Stimulated activated naive CD8-positive, alpha-beta T cell treated with anti-CD3 and anti-CD28 coated beads, Interleukin-15, amount 100 ng/mL, for 72 hours (primary cell): ENCODE results near the gene CAPN5.

Source experiments
- ATAC-seq: fragments of 150-1000 bp; cut with Tn5 transposase; 2 replicates; pipeline ENCODE4 v1.10.0; 2021; ENCODE audit warnings: mild to moderate bottlenecking, moderate library complexity
- DNase-seq, 2 donors: peaks; one replicate each; pipeline ENCODE4 v3.0.0; 2021 to 2022
- H3K27ac Mint-ChIP-seq, 2 donors: one replicate each; pipeline ENCODE4 v1.8.0; 2022; ENCODE audit warnings: mild to moderate bottlenecking in 2 of 2, mixed read lengths in 2 of 2, moderate library complexity in 2 of 2
- H3K27me3 Mint-ChIP-seq: one replicate; pipeline ENCODE4 v1.8.0; 2022; ENCODE audit warnings: mixed read lengths
- H3K4me1 Mint-ChIP-seq: one replicate; pipeline ENCODE4 v1.8.0; 2022; ENCODE audit warnings: mild to moderate bottlenecking, mixed read lengths
- H3K4me3 Mint-ChIP-seq, 2 donors: one replicate each; pipeline ENCODE4 v1.8.0; 2022; ENCODE audit warnings: mild to moderate bottlenecking in 2 of 2, mixed read lengths in 2 of 2, moderate library complexity in 1 of 2
- H3K9me3 Mint-ChIP-seq, 2 donors: one replicate each; pipeline ENCODE4 v1.8.0; 2022; ENCODE audit warnings: mixed read lengths in 2 of 2

CAPN5 gene

GRCh38 chr11:77081381-77081851 lies 14.6 kb downstream of the CAPN5 start:
- no peak overlapping the region for H3K4me3 Mint-ChIP-seq
- H3K4me1 Mint-ChIP-seq: peaks cover 47% of the 10 kb centered on the region
- H3K9me3 Mint-ChIP-seq: peaks cover 8 to 12% of the 10 kb centered on the region in 2 donors
- ATAC-seq: no peak
- no peak for DNase-seq
- H3K27me3 Mint-ChIP-seq: no peaks in the 10 kb centered on the region
- H3K27ac Mint-ChIP-seq: peak overlapping the region in 1 of 2 donors; percentile 88

GRCh38 chr11:77081976-77082836 lies 15.4 kb downstream of the CAPN5 start:
- H3K4me3 Mint-ChIP-seq: peak overlapping the region; percentile 85 to 92
- ATAC-seq: peak; percentile 38

GRCh38 chr11:77082838-77083565 lies 16.2 kb downstream of the CAPN5 start:
- peak overlapping the region; percentile 85 to 92 for H3K4me3 Mint-ChIP-seq
- peaks cover 53% of the 10 kb centered on the region for H3K4me1 Mint-ChIP-seq
- H3K27ac Mint-ChIP-seq: peak overlapping the region; percentile 98 to 99
- H3K27me3 Mint-ChIP-seq: no peaks in the 10 kb centered on the region
- ATAC-seq (peak; percentile 91), DNase-seq (peak; percentile 50 to 71)
- peaks cover 8 to 12% of the 10 kb centered on the region in 2 donors for H3K9me3 Mint-ChIP-seq

More at GRCh38 chr11:77081976-77082836, 15.4 kb downstream of the CAPN5 start:
- H3K27me3 Mint-ChIP-seq: no peaks in the 10 kb centered on the region
- no peak for DNase-seq
- H3K4me1 Mint-ChIP-seq: peaks cover 53% of the 10 kb centered on the region
- peaks cover 8 to 12% of the 10 kb centered on the region in 2 donors for H3K9me3 Mint-ChIP-seq
- peak overlapping the region; percentile 98 to 99 for H3K27ac Mint-ChIP-seq

GRCh38 chr11:77083566-77084245 lies 16.9 kb downstream of the CAPN5 start:
- H3K27me3 Mint-ChIP-seq: no peaks in the 10 kb centered on the region
- peak overlapping the region in 1 of 2 donors; percentile 41 for H3K4me3 Mint-ChIP-seq
- H3K9me3 Mint-ChIP-seq: peaks cover 3 to 5% of the 10 kb centered on the region in 2 donors
- peaks cover 53% of the 10 kb centered on the region for H3K4me1 Mint-ChIP-seq
- ATAC-seq (no peak), DNase-seq (no peak)
- peak overlapping the region; percentile 98 to 99 for H3K27ac Mint-ChIP-seq

- Mint-ChIP-seq H3K9me3 (no peaks in the 10 kb centered on the region), H3K4me1 (peaks cover 52% of the 10 kb centered on the region), H3K4me3 (no peak overlapping the region), H3K27me3 (no peaks in the 10 kb centered on the region), H3K27ac (peak overlapping the region in 1 of 2 donors; percentile 98)
- DNase-seq: no peak
- no peak for ATAC-seq
These were observed 17.9 kb downstream of the CAPN5 start for GRCh38 chr11:77084581-77085191.

- no peaks in the 10 kb centered on the region for H3K27me3 Mint-ChIP-seq
- no peaks in the 10 kb centered on the region for H3K9me3 Mint-ChIP-seq
- ATAC-seq (no peak), DNase-seq (no peak)
- H3K27ac Mint-ChIP-seq: peak overlapping the region in 1 of 2 donors; percentile 53
- H3K4me1 Mint-ChIP-seq: peaks cover 46% of the 10 kb centered on the region
- H3K4me3 Mint-ChIP-seq: no peak overlapping the region
These were observed 18.9 kb downstream of the CAPN5 start for GRCh38 chr11:77085652-77086051.

- DNase-seq: no peak
- Mint-ChIP-seq H3K9me3 (no peaks in the 10 kb centered on the region), H3K4me1 (peaks cover 43% of the 10 kb centered on the region), H3K27me3 (no peaks in the 10 kb centered on the region), H3K27ac (peak overlapping the region in 1 of 2 donors; percentile 54), H3K4me3 (no peak overlapping the region)
- ATAC-seq: no peak
These were observed 20.0 kb downstream of the CAPN5 start for GRCh38 chr11:77086521-77087472.

GRCh38 chr11:77087723-77088225 lies 21.0 kb downstream of the CAPN5 start:
- Mint-ChIP-seq H3K4me3 (no peak overlapping the region), H3K27ac (no peak overlapping the region), H3K9me3 (no peaks in the 10 kb centered on the region), H3K4me1 (peaks cover 33% of the 10 kb centered on the region), H3K27me3 (no peaks in the 10 kb centered on the region)
- DNase-seq: no peak
- ATAC-seq: no peak

GRCh38 chr11:77088236-77089003 lies 21.6 kb downstream of the CAPN5 start:
- Mint-ChIP-seq H3K27ac (peak overlapping the region in 1 of 2 donors; percentile 58), H3K4me1 (peaks cover 27% of the 10 kb centered on the region), H3K27me3 (no peaks in the 10 kb centered on the region), H3K9me3 (no peaks in the 10 kb centered on the region), H3K4me3 (no peak overlapping the region)
- DNase-seq (no peak), ATAC-seq (no peak)

- H3K4me1 Mint-ChIP-seq: peaks cover 20% of the 10 kb centered on the region
- DNase-seq (no peak), ATAC-seq (no peak)
- H3K27me3 Mint-ChIP-seq: no peaks in the 10 kb centered on the region
- no peaks in the 10 kb centered on the region for H3K9me3 Mint-ChIP-seq
- no peak overlapping the region for H3K4me3 Mint-ChIP-seq
- no peak overlapping the region for H3K27ac Mint-ChIP-seq
These were observed 22.3 kb downstream of the CAPN5 start for GRCh38 chr11:77089004-77089545.

GRCh38 chr11:77090046-77090372 lies 23.2 kb downstream of the CAPN5 start:
- no peak overlapping the region for H3K27ac Mint-ChIP-seq

GRCh38 chr11:77090373-77091111 lies 23.8 kb downstream of the CAPN5 start:
- ATAC-seq (peak; percentile 13), DNase-seq (no peak)
- Mint-ChIP-seq H3K9me3 (no peaks in the 10 kb centered on the region), H3K27ac (peak overlapping the region in 1 of 2 donors; percentile 48), H3K4me3 (no peak overlapping the region), H3K27me3 (no peaks in the 10 kb centered on the region), H3K4me1 (peaks cover 17% of the 10 kb centered on the region)

More at GRCh38 chr11:77090046-77090372, 23.2 kb downstream of the CAPN5 start:
- H3K27me3 Mint-ChIP-seq: no peaks in the 10 kb centered on the region
- H3K9me3 Mint-ChIP-seq: no peaks in the 10 kb centered on the region
- no peak for DNase-seq
- peaks cover 17% of the 10 kb centered on the region for H3K4me1 Mint-ChIP-seq
- H3K4me3 Mint-ChIP-seq: no peak overlapping the region
- no peak for ATAC-seq
